Spleen (tissue), 11 donors: ENCODE results near the gene TXNL4A. TPM values are rescaled to one million over a fixed set of nuclear protein-coding genes. Genes with fewer than 3 reads are reported as not detected.

ENCODE experiments used
- DNase-seq: peaks from one replicate; pipeline ENCODE4 v3.0.0-alpha.2; 2020
- H3K27ac ChIP-seq, 8 donors: fragments of 200-600 bp; sonication (generic) in 7 of 8; 1 replicate in 4 of 8; 2 replicates in 4 of 8; pipeline versions ENCODE4 v1.5.0 to v1.8.0; 2016 to 2021; ENCODE audit warnings: inconsistent platforms in 4 of 8, mild to moderate bottlenecking in 4 of 8, moderate library complexity in 1 of 8
- H3K27me3 ChIP-seq, 7 donors: fragments of 200-600 bp; sonication (generic) in 6 of 7; replicated peaks in 1 of 7; 1 replicate in 4 of 7; 2 replicates in 3 of 7; pipeline versions ENCODE4 v1.5.0 to v1.8.0; 2016 to 2021; ENCODE audit warnings: inconsistent platforms in 3 of 7, mild to moderate bottlenecking in 1 of 7
- H3K36me3 ChIP-seq, 6 donors: fragments of 200-600 bp; sonication (generic) in 5 of 6; 1 replicate in 4 of 6; 2 replicates in 2 of 6; pipeline versions ENCODE4 v1.5.0 to v1.8.0; 2016 to 2021; ENCODE audit warnings: inconsistent platforms in 2 of 6
- H3K4me1 ChIP-seq, 6 donors: fragments of 200-600 bp; sonication (generic) in 5 of 6; 1 replicate in 3 of 6; 2 replicates in 3 of 6; pipeline versions ENCODE4 v1.5.0 to v1.8.0; 2016 to 2021; ENCODE audit warnings: inconsistent platforms in 3 of 6
- H3K4me3 ChIP-seq, 8 donors: fragments of 200-600 bp; sonication (generic) in 7 of 8; 1 replicate in 4 of 8; 2 replicates in 4 of 8; pipeline versions ENCODE4 v1.5.0 to v1.8.0; 2016 to 2021; ENCODE audit warnings: inconsistent platforms in 4 of 8, mild to moderate bottlenecking in 4 of 8, moderate library complexity in 2 of 8
- H3K9me3 ChIP-seq, 8 donors: fragments of 200-600 bp; sonication (generic) in 7 of 8; 1 replicate in 4 of 8; 2 replicates in 4 of 8; pipeline versions ENCODE4 v1.5.0 to v1.8.0; 2016 to 2021; ENCODE audit warnings: inconsistent platforms in 4 of 8
- CTCF ChIP-seq, 11 experiments: fragments of 200-600 bp in 7 of 11; fragments of 450-650 bp in 4 of 11; sonication (generic) in 4 of 11; IDR thresholded peaks in 8 of 11; conservative IDR thresholded peaks in 3 of 11; 1 replicate in 7 of 11; 2 replicates in 4 of 11; pipeline versions ENCODE4 v1.4.0 to v1.8.0; 2016 to 2021; ENCODE audit warnings: antibody characterized with exemption in 11 of 11, inconsistent platforms in 4 of 11, mild to moderate bottlenecking in 1 of 11
- POLR2A ChIP-seq, 3 donors: fragments of 450-650 bp; IDR thresholded peaks; one replicate each; pipeline ENCODE4 v1.5.1; 2017; ENCODE audit warnings: antibody characterized with exemption in 3 of 3, mild to moderate bottlenecking in 1 of 3
- POLR2AphosphoS5 ChIP-seq, 3 donors: sonication (generic); formaldehyde crosslinking; IDR thresholded peaks; one replicate each; pipeline ENCODE4 v1.5.1; 2017; ENCODE audit warnings: antibody characterized with exemption in 3 of 3
- WGBS, 5 donors: extraction: QIAGEN DNeasy Blood & Tissue Kit in 3 of 5; methylation state at CpG; one replicate each; pipeline versions ENCODE4 v1.1.5 to v1.1.7; 2013 to 2018; 5-methylcytosine and 5-hydroxymethylcytosine counted together
- intact Hi-C: fragments of 100-400 bp; cut with DNase I; formaldehyde crosslinking; loops from one replicate; pipeline ENCODE4 v1.15.0; 2023; ENCODE audit warnings: low total_unique reads
- polyA plus RNA-seq, 3 donors: library from polyadenylated mRNA; stranded (reverse); fragments of 200-250 nt; gene quantifications; one replicate each; pipeline ENCODE4 v1.2.1, GENCODE V29; 2013
- total RNA-seq, 7 donors: library from RNA; depleted of rRNA in 3 of 7; stranded (reverse); fragments of >200 nt in 3 of 7; fragmentation: NEBNext Ultra II Directional in 4 of 7; extraction: Animal tissue kit (Norgen Biotek cat#: 25700) in 4 of 7; gene quantifications; one replicate each; pipeline versions ENCODE4 v1.1.0 to v1.2.1, GENCODE V29; 2016 to 2021
- donor health status: healthy with polysubstance abuse.
- donor health status: DM: no; HTN: no; CAD: no; lungs with moderate emphysema.
- donor health status: DM: no; HTN: no; CAD: no.
- donor health status: Bipolar disorder and iron deficiency.
- donor health status: healthy.
- donor health status: DM: no; HTN: no; CAD: no.
- donor health status: DM: yes; HTN: yes; CAD: no.

The TXNL4A gene
- total and polyA plus RNA-seq, 10 donors: 20.7 to 98.5 (median 69.3) TPM

- H3K27me3 ChIP-seq: no peaks in the 10 kb centered on the region
- no peak overlapping the region for H3K27ac ChIP-seq
- no peak overlapping the region for H3K4me3 ChIP-seq
- intact Hi-C loops: no loop called here
- DNase-seq: peak; percentile 66
- peaks cover 5 to 79% (median 36%) of the 10 kb centered on the region in 6 donors for H3K36me3 ChIP-seq
- peaks cover 3 to 25% (median 16%) of the 10 kb centered on the region in 8 donors for H3K9me3 ChIP-seq
- H3K4me1 ChIP-seq: peaks cover 0 to 13% (median 0%) of the 10 kb centered on the region in 6 donors
- TF ChIP-seq POLR2AphosphoS5 (IDR thresholded peaks at IDR 0.05): peak in 1 of 3 donors; percentile 12
- no peak for TF ChIP-seq CTCF (IDR thresholded peaks at IDR 0.05 in 8 of 11, conservative IDR thresholded peaks at IDR 0.05 in 3 of 11)
- WGBS, 5 donors: 79 to 93% (median 89%) methylated on average over 25 of the region's 25 CpGs
Observed at GRCh38 chr18:79924814-79925731, 63.3 kb downstream of the TXNL4A start.

- H3K4me3 ChIP-seq: no peak overlapping the region
- H3K4me1 ChIP-seq: peaks cover 0 to 13% (median 0%) of the 10 kb centered on the region in 6 donors
- TF ChIP-seq CTCF (IDR thresholded peaks at IDR 0.05 in 8 of 11, conservative IDR thresholded peaks at IDR 0.05 in 3 of 11) (no peak), POLR2A (IDR thresholded peaks at IDR 0.05) (no peak), POLR2AphosphoS5 (IDR thresholded peaks at IDR 0.05) (peak in 1 of 3 donors; percentile 16)
- no peaks in the 10 kb centered on the region for H3K27me3 ChIP-seq
- peaks cover 3 to 71% (median 27%) of the 10 kb centered on the region in 6 donors for H3K36me3 ChIP-seq
- peaks cover under 1 to 15% (median 6%) of the 10 kb centered on the region in 8 donors for H3K9me3 ChIP-seq
- intact Hi-C loops: no loop called here
- H3K27ac ChIP-seq: no peak overlapping the region
- WGBS, 5 donors: 95 to 97% (median 95%) methylated on average over 26 of the region's 26 CpGs
- DNase-seq: peak; percentile 69
Observed at GRCh38 chr18:79923896-79924585, 64.3 kb downstream of the TXNL4A start.

GRCh38 chr18:79922971-79923411 is 65.4 kb downstream of the TXNL4A start:
- no peak for TF ChIP-seq POLR2A (IDR thresholded peaks at IDR 0.05)
- TF ChIP-seq CTCF (IDR thresholded peaks at IDR 0.05 in 8 of 11, conservative IDR thresholded peaks at IDR 0.05 in 3 of 11): no peak
- TF ChIP-seq POLR2AphosphoS5 (IDR thresholded peaks at IDR 0.05): no peak
- peaks cover 0 to 13% (median 0%) of the 10 kb centered on the region in 6 donors for H3K4me1 ChIP-seq
- intact Hi-C loops: no loop called here
- H3K9me3 ChIP-seq: peaks cover 0 to 4% (median 0%) of the 10 kb centered on the region in 8 donors
- no peak overlapping the region for H3K4me3 ChIP-seq
- no peak overlapping the region for H3K27ac ChIP-seq
- WGBS, 5 donors: 79 to 94% (median 84%) methylated on average over 16 to 17 of the region's 17 CpGs
- peak; percentile 49 for DNase-seq
- H3K27me3 ChIP-seq: no peaks in the 10 kb centered on the region
- H3K36me3 ChIP-seq: peaks cover 5 to 71% (median 27%) of the 10 kb centered on the region in 6 donors
